ENCODE measurements around the gene TMEM145.

GRCh38 chr19:42303101-42303464, 10.0 kb upstream of the TMEM145 start:
- TF ChIP-seq, protein P1, sequence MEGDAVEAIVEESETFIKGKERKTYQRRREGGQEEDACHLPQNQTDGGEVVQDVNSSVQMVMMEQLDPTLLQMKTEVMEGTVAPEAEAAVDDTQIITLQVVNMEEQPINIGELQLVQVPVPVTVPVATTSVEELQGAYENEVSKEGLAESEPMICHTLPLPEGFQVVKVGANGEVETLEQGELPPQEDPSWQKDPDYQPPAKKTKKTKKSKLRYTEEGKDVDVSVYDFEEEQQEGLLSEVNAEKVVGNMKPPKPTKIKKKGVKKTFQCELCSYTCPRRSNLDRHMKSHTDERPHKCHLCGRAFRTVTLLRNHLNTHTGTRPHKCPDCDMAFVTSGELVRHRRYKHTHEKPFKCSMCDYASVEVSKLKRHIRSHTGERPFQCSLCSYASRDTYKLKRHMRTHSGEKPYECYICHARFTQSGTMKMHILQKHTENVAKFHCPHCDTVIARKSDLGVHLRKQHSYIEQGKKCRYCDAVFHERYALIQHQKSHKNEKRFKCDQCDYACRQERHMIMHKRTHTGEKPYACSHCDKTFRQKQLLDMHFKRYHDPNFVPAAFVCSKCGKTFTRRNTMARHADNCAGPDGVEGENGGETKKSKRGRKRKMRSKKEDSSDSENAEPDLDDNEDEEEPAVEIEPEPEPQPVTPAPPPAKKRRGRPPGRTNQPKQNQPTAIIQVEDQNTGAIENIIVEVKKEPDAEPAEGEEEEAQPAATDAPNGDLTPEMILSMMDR (IDR thresholded peaks at IDR 0.05): no peak
- no peak for TF ChIP-seq EP300 (IDR thresholded peaks at IDR 0.05)
- no peak for TF ChIP-seq POLR2A (IDR thresholded peaks at IDR 0.05)
- no peak for TF ChIP-seq POLR2AphosphoS5 (IDR thresholded peaks at IDR 0.05)

All from stomach (tissue), 4 donors.